ENCODE results near the gene IVD.
A peak's percentile ranks its signal among the peaks of the same experiment; 100 is the strongest.
"Not testable (repeated sequence)": the region's sequence is repeated elsewhere in the genome, so short reads cannot be mapped to it uniquely, and the experiment has no call there.

Gene IVD

GRCh38 chr15:40439960-40440742, 34.6 kb downstream of the IVD start:
- no peak for DNase-seq (ENCODE audit: low spot score)

GRCh38 chr15:40440743-40441564, 35.4 kb downstream of the IVD start, which contains the start of gene BAHD1:
Gene BAHD1 (plus strand): TSS chr15:40440953. CDS start chr15:40458465, 17,512 bp downstream.
- peak; percentile 90 for DNase-seq (ENCODE audit: low spot score)

DNA sequence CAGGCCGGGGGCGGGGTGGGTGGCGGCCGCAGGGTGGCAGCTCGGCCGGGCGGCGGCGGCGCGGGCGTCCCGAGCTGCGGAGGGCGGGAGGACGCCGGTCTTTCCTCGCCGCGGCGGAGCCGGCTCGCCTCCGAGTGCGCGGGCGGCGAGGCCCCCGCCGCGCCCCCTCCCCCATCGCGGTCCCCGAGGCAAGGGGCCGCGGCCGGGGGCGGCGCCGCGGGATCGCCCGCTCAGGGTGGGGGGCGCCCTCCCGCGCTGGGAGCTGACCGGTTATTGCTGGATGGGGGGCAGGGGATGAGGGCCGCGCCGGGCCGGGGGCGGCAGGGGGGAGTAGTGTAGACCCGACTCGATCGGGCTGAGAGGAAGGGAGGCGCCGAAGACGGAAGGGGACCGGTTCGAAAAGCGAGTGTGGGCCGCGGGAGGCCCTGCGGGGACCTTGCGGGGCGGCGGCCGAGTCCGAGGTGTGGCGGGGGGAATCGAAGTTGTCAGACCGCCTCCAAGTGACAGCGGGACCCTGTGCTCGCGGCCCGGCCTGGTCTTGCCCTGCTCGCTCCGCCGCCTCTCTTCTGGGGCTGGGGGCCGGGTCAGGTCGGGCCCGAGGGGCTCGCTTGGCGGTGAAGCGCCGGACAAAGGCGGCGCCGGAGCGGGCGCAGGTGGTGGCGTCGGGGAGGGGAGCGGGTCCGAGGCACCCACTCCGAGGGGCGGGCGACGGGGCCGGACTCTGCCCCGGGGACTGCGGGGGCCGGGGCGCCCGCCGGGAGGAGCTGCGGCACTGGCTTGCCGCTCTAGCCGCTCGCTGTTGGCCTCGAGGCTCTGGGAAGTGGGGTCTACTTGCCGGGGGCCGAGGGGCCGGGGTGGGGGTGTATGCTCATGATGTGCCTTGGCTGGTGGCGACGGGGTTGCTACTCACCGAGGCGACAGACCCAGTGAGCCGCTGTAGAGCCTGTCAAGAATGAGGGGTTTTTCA, 36.3 kb downstream of the IVD start:
- no peak for DNase-seq (ENCODE audit: low spot score)

DNA sequence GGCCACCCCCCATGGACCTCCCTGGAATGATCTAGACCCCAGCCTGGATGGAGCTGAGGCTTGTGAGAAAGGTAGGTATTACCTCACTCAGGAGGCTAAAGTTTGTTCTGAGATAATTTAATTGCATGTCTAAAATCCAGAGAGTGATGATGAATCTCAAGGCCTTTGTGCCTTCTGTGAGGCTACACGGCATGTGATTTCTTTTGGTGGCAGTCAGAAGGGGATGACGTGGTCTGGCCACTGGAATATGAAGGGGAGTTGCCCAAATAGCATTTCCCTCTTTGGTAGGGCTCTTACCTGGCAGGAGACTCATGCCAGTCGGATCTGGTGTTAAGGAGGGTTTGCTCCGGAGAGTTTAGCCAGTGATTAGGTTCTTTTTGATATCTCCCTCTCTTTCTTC, 37.7 kb downstream of the IVD start:
- DNase-seq (ENCODE audit: low spot score): no peak

GRCh38 chr15:40443846-40444245, 38.3 kb downstream of the IVD start:
- DNase-seq (ENCODE audit: low spot score): no peak

DNA sequence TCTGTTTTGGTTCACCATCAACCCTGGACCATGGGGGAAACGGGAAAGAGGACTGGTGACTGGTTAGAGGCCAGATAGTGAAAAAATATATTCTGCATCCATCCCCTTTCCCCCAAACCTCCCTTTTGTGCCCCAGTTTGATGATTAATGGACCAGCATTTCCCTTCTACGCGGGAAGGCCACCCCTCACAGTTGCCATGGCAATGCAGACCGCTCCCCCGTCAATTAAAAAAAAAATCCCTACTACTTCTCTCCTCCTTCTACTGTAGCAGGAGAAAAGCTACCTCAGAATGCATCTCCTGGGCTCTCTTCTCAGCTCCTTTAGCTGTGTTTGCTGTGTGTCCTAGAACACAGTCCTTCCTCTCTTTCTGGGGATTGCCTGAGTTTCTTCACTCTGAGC, 39.1 kb downstream of the IVD start:
- no peak for DNase-seq (ENCODE audit: low spot score)

DNA sequence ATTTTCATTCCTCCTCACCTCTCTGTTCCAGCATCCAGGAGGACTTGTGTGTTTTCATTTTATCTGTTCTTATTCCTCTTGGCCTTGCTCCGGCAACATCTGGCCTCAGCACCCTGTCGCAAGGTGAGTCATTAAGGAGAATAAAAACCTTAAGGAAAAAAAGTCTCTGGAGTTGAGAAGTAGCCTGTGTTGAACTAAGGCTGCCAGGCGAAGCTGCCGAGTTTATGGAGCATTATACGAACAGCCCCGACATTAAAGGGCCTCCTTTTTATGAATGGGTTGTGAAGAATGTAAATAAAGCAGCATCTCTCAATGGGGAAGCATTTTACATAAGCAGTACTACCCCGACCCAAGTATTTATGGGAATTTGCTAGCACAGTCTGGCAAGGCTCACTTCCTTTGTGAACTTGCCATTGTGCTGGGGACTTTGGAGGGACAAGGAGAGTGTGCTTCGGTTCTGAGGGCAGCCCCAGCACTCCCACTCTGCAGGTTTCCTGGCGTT, 39.9 kb downstream of the IVD start:
- no peak for DNase-seq (ENCODE audit: low spot score)

- no peak for DNase-seq (ENCODE audit: low spot score)
Observed at GRCh38 chr15:40446144-40446543, 40.5 kb downstream of the IVD start.

DNA sequence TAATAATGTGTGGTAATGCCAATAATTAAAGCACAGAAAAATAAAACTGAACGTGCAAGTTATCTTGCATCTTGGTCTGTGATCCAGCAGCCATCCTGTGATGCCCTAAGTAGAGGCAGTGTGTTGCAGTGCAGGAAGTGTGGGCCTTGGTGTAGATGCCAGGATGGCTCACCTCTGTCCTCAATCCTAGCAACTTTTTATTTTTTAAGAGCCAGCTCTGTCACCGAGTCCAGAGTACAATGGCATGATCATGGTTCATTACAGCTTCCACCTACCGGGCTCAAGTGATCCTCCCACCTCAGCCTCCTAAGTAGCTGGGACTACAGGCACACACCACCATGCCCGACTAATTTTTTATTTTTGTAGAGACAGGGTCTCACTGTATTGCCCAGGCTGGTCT, 42.8 kb downstream of the IVD start:
- DNase-seq (ENCODE audit: low spot score): no peak

GRCh38 chr15:40449275-40449674, 43.7 kb downstream of the IVD start:
- DNase-seq (ENCODE audit: low spot score): no peak

- no peak for DNase-seq (ENCODE audit: low spot score)
Observed at GRCh38 chr15:40450047-40450446, 44.5 kb downstream of the IVD start.

DNA sequence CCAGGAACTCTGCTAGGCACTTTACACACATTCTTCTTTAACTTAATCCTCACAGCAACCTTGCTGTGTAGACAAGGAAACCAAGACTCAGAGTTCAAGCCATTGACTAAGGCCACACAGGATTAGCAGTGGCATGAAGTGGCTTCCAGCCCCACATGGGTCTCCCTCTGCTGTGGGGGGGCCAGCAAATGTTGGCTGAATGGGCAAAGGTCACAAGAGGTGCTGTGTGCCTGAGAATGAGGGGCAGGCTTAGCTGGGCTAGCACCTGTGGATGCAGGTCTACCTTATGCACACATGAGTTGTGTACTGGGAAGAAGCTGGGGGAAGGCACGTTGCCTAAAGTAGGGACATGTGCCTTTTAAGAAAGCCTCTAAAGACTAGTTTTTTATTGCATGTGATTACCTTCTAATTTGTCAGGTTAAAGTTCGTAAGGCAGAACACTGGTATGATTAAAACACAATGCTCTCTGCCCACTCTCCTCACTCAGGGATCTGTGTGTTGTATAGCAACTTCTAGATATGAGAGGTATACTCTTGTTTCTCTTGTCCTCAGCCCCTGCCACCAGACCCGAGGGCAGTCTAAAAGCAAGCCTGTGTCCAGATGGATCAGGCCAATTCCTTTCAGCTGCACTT, 46.0 kb downstream of the IVD start:
- no peak for DNase-seq (ENCODE audit: low spot score)

DNA sequence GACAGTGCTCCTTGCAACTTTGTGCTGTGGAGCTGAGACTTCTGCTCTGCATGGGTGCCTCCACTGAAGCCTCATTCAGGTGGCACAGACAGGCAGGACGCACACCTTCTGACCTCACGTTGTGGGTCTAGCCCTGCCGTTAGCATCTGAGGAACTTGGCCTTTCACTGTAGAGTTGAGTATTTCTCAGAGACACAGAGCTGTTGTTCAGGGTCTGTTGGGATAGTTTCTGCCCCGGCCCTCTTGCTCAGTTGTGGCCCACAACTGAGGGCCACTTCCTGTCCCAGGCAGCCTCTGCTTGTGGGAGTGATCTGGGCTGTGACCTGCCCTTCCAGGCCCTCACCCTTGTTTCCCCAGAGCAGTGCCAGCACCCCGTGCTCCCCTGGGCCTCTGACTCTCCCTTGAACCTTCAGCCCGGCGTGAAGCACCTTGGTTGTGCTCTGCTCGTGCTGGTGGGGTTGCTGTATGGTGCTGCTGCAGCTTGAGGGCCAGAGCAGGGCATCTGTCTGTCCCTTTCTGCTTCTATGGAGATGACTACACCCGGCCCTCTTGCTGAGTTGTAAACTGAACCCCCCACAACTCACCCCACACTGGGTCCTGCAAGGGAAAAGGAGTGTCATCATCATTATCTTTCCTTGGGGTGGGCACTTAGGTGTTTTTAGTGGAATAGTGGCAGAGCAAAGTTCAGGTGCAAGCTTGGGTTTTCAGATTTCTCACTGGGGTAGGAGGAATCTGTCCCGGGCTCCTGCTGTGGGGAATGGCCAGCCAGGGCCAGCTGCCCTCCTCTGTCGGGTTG, 46.9 kb downstream of the IVD start:
- no peak for DNase-seq (ENCODE audit: low spot score)

DNA sequence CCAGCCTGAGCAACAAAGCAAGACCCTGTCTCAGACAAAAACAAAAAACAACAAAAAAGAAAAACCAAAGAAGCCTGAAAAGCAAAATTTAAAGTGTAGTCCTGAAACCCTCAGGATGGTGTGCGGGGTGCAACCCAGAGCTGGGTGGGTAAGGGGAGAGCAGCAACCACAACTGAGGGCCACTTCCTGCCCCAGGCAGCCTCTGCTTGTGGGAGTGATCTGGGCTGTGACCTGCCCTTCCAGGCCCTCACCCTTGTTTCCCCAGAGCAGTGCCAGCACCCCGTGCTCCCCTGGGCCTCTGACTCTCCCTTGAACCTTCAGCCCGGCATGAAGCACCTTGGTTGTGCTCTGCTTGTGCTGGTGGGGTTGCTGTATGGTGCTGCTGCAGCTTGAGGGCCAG, 48.3 kb downstream of the IVD start:
- DNase-seq (ENCODE audit: low spot score): not testable (repeated sequence)

- DNase-seq (ENCODE audit: low spot score): peak; percentile 34
Observed at GRCh38 chr15:40454904-40455391, 49.4 kb downstream of the IVD start.

DNA sequence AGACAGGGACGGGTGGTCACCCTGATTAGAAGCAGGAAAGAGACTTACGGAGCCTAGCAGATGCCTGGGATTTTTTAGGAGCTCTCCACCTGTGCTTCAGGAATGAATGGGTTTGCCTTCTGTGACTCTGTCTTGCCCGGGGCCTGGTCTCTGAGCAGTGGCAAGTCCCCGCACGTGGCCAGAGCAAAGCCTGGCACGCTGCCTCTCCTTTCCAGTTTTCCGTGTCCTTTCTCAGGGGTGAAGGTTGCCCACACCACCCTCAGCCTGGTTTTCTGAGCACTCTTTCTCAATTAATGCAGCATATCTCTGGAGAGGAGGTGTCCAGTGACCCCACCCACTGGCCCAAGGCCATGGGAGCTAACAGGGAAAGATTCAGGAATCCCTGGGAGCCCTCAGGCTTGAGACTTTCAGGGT, 50.7 kb downstream of the IVD start:
- no peak for DNase-seq (ENCODE audit: low spot score)

DNA sequence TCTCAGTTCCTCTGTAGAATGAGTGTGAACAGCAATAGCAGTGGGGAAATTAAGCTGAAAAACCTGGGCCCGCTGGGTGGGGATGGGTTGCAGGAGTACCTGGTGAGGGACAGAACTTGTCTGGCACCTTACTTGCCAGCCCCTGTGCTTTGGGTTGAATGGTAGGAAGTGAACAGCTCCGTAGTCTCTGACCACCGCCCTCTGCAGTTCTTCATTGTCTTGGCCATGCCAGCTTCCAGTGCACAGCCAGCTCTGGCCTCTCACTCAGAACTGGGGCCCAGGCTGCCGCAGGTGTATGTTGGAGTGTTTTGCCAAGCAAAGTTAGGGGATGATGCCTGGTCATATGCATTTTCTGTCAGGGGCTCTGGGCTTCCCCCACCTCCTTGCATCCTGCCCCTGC, 51.1 kb downstream of the IVD start:
- no peak for DNase-seq (ENCODE audit: low spot score)

GRCh38 chr15:40458495-40459371, 53.1 kb downstream of the IVD start:
- no peak for DNase-seq (ENCODE audit: low spot score)

- no peak for DNase-seq (ENCODE audit: low spot score)
Observed at GRCh38 chr15:40459391-40460015, 53.9 kb downstream of the IVD start.

Data from COLO829 (cell line).